Neural cell (in vitro differentiated cells): ENCODE results near the gene C1orf21. TPM values are rescaled to one million over a fixed set of nuclear protein-coding genes. Genes with fewer than 3 reads are reported as not detected.

ENCODE experiments used
- H2AFZ ChIP-seq: fragments of 200-600, 300-800 bp; sonication (generic), shearing (Covaris generic); 2 replicates; pipeline ENCODE4 v1.6.0; 2014; ENCODE audit warnings: low read depth, mild to moderate bottlenecking, antibody characterized with exemption, low read length, moderate library complexity
- H3F3A ChIP-seq: fragments of 200-600 bp; shearing (Covaris generic); 2 replicates; pipeline ENCODE4 v1.6.1; 2016; ENCODE audit warnings: mild to moderate bottlenecking, moderate library complexity, mixed read lengths, antibody characterized with exemption, low read length; ENCODE audit not compliant: insufficient read depth, poor library complexity, severe bottlenecking
- H3K27ac ChIP-seq: fragments of 200-600, 300-800 bp; sonication (generic), shearing (Covaris generic); 2 replicates; pipeline ENCODE4 v1.5.1; 2014; ENCODE audit warnings: mild to moderate bottlenecking, low read length, moderate library complexity
- H3K27me3 ChIP-seq: fragments of 300-800, 200-600 bp; sonication (generic), shearing (Covaris generic); 2 replicates; pipeline ENCODE4 v1.6.0; 2014; ENCODE audit warnings: mild to moderate bottlenecking, low read depth, low read length, moderate library complexity; ENCODE audit not compliant: insufficient read depth
- H3K36me3 ChIP-seq: fragments of 300-800, 200-600 bp; sonication (generic), shearing (Covaris generic); 2 replicates; pipeline ENCODE4 v1.5.1; 2014; ENCODE audit warnings: mild to moderate bottlenecking, antibody characterized with exemption, low read length, moderate library complexity; ENCODE audit not compliant: insufficient read depth
- H3K4me2 ChIP-seq: fragments of 300-800, 200-600 bp; sonication (generic), shearing (Covaris generic); 2 replicates; pipeline ENCODE4 v1.6.0; 2014; ENCODE audit warnings: mild to moderate bottlenecking, low read length
- H3K4me3 ChIP-seq: fragments of 300-800, 200-600 bp; sonication (generic), shearing (Covaris generic); 2 replicates; pipeline ENCODE4 v1.5.1; 2014; ENCODE audit warnings: mild to moderate bottlenecking, low read length, moderate library complexity
- H3K79me2 ChIP-seq: fragments of 200-600 bp; shearing (Covaris generic); replicated peaks from 2 replicates; pipeline ENCODE4 v1.6.0; 2014; ENCODE audit warnings: mild to moderate bottlenecking, low read length, moderate library complexity; ENCODE audit not compliant: insufficient read depth
- H3K9ac ChIP-seq: fragments of 300-800, 200-600 bp; sonication (generic), shearing (Covaris generic); 2 replicates; pipeline ENCODE4 v1.6.1; 2016; ENCODE audit warnings: mild to moderate bottlenecking, low read length, mixed read lengths
- H3K9me2 ChIP-seq: fragments of 200-600 bp; shearing (Covaris generic); 2 replicates; pipeline ENCODE4 v1.6.1; 2016; ENCODE audit warnings: mild to moderate bottlenecking, low read length, mixed read lengths; ENCODE audit not compliant: insufficient read depth
- H3K9me3 ChIP-seq: fragments of 200-600, 300-800 bp; sonication (generic), shearing (Covaris generic); 2 replicates; pipeline ENCODE4 v1.6.1; 2016; ENCODE audit warnings: mild to moderate bottlenecking, mixed run types, low read length, moderate library complexity, mixed read lengths
- H4K20me1 ChIP-seq: fragments of 200-600 bp; shearing (Covaris generic); 2 replicates; pipeline ENCODE4 v1.6.1; 2016; ENCODE audit warnings: mild to moderate bottlenecking, mixed run types; ENCODE audit not compliant: insufficient read depth
- CTCF ChIP-seq: fragments of 450-650 bp; IDR thresholded peaks from 2 replicates; pipeline ENCODE4 v1.5.1; 2014; ENCODE audit warnings: antibody characterized with exemption, mild to moderate bottlenecking, moderate library complexity; ENCODE audit not compliant: poor library complexity, severe bottlenecking
- EP300 ChIP-seq: fragments of 450-650 bp; conservative IDR thresholded peaks from 2 replicates; pipeline ENCODE4 v1.6.1; 2014; ENCODE audit warnings: antibody characterized with exemption, mild to moderate bottlenecking, moderate library complexity; ENCODE audit not compliant: poor library complexity, severe bottlenecking
- EZH2 ChIP-seq: fragments of 200-600, 300-800 bp; shearing (Covaris generic), sonication (generic); IDR thresholded peaks from 2 replicates; pipeline ENCODE4 v1.6.1; 2014; ENCODE audit warnings: antibody characterized with exemption, low read length, borderline replicate concordance, mild to moderate bottlenecking; ENCODE audit not compliant: insufficient read depth, poor library complexity, severe bottlenecking
- MXI1 ChIP-seq: fragments of 450-650 bp; conservative IDR thresholded peaks from 2 replicates; pipeline ENCODE4 v1.6.1; 2014; ENCODE audit warnings: antibody characterized with exemption, mild to moderate bottlenecking; ENCODE audit not compliant: poor library complexity, severe bottlenecking
- POLR2AphosphoS5 ChIP-seq: IDR thresholded peaks from 2 replicates; pipeline ENCODE4 v1.6.1; 2012
- RAD21 ChIP-seq: fragments of 450-650 bp; conservative IDR thresholded peaks from 2 replicates; pipeline ENCODE4 v1.6.1; 2014; ENCODE audit warnings: antibody characterized with exemption, mild to moderate bottlenecking, moderate library complexity
- SMC3 ChIP-seq: fragments of 450-650 bp; conservative IDR thresholded peaks from 2 replicates; pipeline ENCODE4 v1.6.1; 2014; ENCODE audit warnings: antibody characterized with exemption, mild to moderate bottlenecking, moderate library complexity; ENCODE audit not compliant: poor library complexity
- TAF1 ChIP-seq: IDR thresholded peaks from 2 replicates; pipeline ENCODE4 v1.6.1; 2012; ENCODE audit warnings: low read depth
- polyA plus RNA-seq: library from polyadenylated mRNA; depleted of rRNA; stranded (reverse); fragments of >200 nt; gene quantifications from 2 replicates; pipeline ENCODE4 v1.2.3, GENCODE V29; 2014
- TF ChIP-seq, protein P1 (sequence below): IDR thresholded peaks from 2 replicates; pipeline ENCODE4 v1.6.1; 2012; ENCODE audit warnings: borderline replicate concordance

C1orf21 gene
- polyA plus RNA-seq, 1 donor from 2014 or later: 21.1 TPM

GRCh38 chr1:184614667-184615066 is 227.8 kb downstream of the C1orf21 start:
- Histone ChIP-seq H3K9me3 (no peaks in the 10 kb centered on the region), H3K27me3 (no peaks in the 10 kb centered on the region), H3K9ac (no peak overlapping the region), H4K20me1 (no peaks in the 10 kb centered on the region), H3K4me2 (no peak overlapping the region), H3K27ac (no peak overlapping the region), H3K36me3 (no peaks in the 10 kb centered on the region), H2AFZ (no peak overlapping the region), H3F3A (no peaks in the 10 kb centered on the region), H3K79me2 (no peaks in the 10 kb centered on the region), H3K4me3 (no peak overlapping the region), H3K9me2 (no peaks in the 10 kb centered on the region)
- no peak for TF ChIP-seq TAF1
- TF ChIP-seq RAD21: no peak
- no peak for TF ChIP-seq EP300
- no peak for TF ChIP-seq MXI1

GRCh38 chr1:184615301-184615700 is 228.5 kb downstream of the C1orf21 start:
- TF ChIP-seq, protein P1, sequence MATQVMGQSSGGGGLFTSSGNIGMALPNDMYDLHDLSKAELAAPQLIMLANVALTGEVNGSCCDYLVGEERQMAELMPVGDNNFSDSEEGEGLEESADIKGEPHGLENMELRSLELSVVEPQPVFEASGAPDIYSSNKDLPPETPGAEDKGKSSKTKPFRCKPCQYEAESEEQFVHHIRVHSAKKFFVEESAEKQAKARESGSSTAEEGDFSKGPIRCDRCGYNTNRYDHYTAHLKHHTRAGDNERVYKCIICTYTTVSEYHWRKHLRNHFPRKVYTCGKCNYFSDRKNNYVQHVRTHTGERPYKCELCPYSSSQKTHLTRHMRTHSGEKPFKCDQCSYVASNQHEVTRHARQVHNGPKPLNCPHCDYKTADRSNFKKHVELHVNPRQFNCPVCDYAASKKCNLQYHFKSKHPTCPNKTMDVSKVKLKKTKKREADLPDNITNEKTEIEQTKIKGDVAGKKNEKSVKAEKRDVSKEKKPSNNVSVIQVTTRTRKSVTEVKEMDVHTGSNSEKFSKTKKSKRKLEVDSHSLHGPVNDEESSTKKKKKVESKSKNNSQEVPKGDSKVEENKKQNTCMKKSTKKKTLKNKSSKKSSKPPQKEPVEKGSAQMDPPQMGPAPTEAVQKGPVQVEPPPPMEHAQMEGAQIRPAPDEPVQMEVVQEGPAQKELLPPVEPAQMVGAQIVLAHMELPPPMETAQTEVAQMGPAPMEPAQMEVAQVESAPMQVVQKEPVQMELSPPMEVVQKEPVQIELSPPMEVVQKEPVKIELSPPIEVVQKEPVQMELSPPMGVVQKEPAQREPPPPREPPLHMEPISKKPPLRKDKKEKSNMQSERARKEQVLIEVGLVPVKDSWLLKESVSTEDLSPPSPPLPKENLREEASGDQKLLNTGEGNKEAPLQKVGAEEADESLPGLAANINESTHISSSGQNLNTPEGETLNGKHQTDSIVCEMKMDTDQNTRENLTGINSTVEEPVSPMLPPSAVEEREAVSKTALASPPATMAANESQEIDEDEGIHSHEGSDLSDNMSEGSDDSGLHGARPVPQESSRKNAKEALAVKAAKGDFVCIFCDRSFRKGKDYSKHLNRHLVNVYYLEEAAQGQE: no peak
- TF ChIP-seq SMC3 (no peak), MXI1 (no peak), EP300 (no peak), RAD21 (no peak), EZH2 (no peak), TAF1 (no peak), POLR2AphosphoS5 (no peak), CTCF (no peak)
- H3K4me2 ChIP-seq: no peak overlapping the region
- H3K9ac ChIP-seq: no peak overlapping the region
- no peak overlapping the region for H3K27ac ChIP-seq
- H4K20me1 ChIP-seq: no peaks in the 10 kb centered on the region
- no peaks in the 10 kb centered on the region for H3K9me2 ChIP-seq
- no peak overlapping the region for H2AFZ ChIP-seq
- no peaks in the 10 kb centered on the region for H3K79me2 ChIP-seq
- H3K36me3 ChIP-seq: no peaks in the 10 kb centered on the region
- H3K27me3 ChIP-seq: no peaks in the 10 kb centered on the region
- H3K4me3 ChIP-seq: no peak overlapping the region
- no peaks in the 10 kb centered on the region for H3F3A ChIP-seq
- H3K9me3 ChIP-seq: no peaks in the 10 kb centered on the region

- Histone ChIP-seq H3K9ac (no peak overlapping the region), H3K27ac (no peak overlapping the region), H3K36me3 (no peaks in the 10 kb centered on the region), H3K9me2 (no peaks in the 10 kb centered on the region), H3K79me2 (no peaks in the 10 kb centered on the region), H4K20me1 (no peaks in the 10 kb centered on the region), H3K4me3 (no peak overlapping the region), H2AFZ (no peak overlapping the region), H3F3A (no peaks in the 10 kb centered on the region), H3K4me2 (no peak overlapping the region), H3K27me3 (no peaks in the 10 kb centered on the region), H3K9me3 (no peaks in the 10 kb centered on the region)
- TF ChIP-seq SMC3 (no peak), RAD21 (no peak), POLR2AphosphoS5 (no peak), TAF1 (no peak)
- TF ChIP-seq, protein P1: no peak
These were observed 229.7 kb downstream of the C1orf21 start for GRCh38 chr1:184616504-184616903.
